Progenitor cell of endocrine pancreas (in vitro differentiated cells): ENCODE data around the gene CLEC18B. TPM values are rescaled to one million over a fixed set of nuclear protein-coding genes. Genes with fewer than 3 reads are reported as not detected.
"Not testable (repeated sequence)": the region's sequence is repeated elsewhere in the genome, so short reads cannot be mapped to it uniquely, and the experiment has no call there.

Source experiments
- DNase-seq: peaks from one replicate; pipeline ENCODE4 v3.0.0; 2021; ENCODE audit warnings: low spot score; ENCODE audit not compliant: unreplicated experiment
- H3K27ac Mint-ChIP-seq: 2 replicates; pipeline ENCODE4 v1.8.0; 2021; ENCODE audit warnings: mild to moderate bottlenecking, moderate library complexity, mixed read lengths
- H3K27me3 Mint-ChIP-seq: 2 replicates; pipeline ENCODE4 v1.8.0; 2021; ENCODE audit warnings: mixed read lengths
- H3K36me3 Mint-ChIP-seq: 2 replicates; pipeline ENCODE4 v1.8.0; 2022; ENCODE audit warnings: mixed read lengths; ENCODE audit not compliant: insufficient read depth
- H3K4me1 Mint-ChIP-seq: 2 replicates; pipeline ENCODE4 v1.8.0; 2021; ENCODE audit warnings: low read depth, mixed read lengths
- H3K4me3 Mint-ChIP-seq: 2 replicates; pipeline ENCODE4 v1.8.0; 2021; ENCODE audit warnings: low read depth, mild to moderate bottlenecking, moderate library complexity, mixed read lengths
- H3K9me3 Mint-ChIP-seq: 2 replicates; pipeline ENCODE4 v1.8.0; 2021; ENCODE audit warnings: low read depth, mixed read lengths
- CTCF ChIP-seq: fragments of 200-600 bp; sonication (generic); IDR thresholded peaks from one replicate; pipeline ENCODE4 v1.5.0; 2021; ENCODE audit warnings: antibody characterized with exemption, mild to moderate bottlenecking; ENCODE audit not compliant: unreplicated experiment
- total RNA-seq: library from RNA; stranded (reverse); gene quantifications from 2 replicates; pipeline ENCODE4 v1.2.1, GENCODE V29; 2021

The CLEC18B gene
- total RNA-seq, 1 donor from 2014 or later = 3.0 TPM

DNA sequence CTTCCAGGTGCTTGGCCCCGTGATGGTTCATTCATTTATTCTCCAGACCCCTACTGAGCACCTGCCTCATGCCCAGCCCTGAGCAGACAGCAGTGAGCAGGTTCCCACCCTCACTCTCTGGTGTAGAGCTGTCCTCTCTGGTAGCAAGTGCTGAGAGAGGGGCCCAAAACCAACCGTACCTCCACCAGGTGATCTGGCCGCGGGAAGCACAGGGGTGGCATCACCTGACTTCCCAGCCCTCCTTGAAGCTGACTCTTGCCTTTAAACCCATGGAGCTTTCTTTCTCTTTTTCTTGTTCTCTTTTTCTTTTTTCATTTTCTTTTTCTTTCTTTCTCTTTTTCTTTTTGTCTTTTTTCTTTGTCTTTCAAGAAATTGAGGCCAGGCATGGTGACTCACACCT is 21.0 kb downstream of the CLEC18B start:
- not testable (repeated sequence) for H3K9me3 Mint-ChIP-seq, H3K4me1 Mint-ChIP-seq, DNase-seq, H3K4me3 Mint-ChIP-seq, H3K36me3 Mint-ChIP-seq, H3K27ac Mint-ChIP-seq, H3K27me3 Mint-ChIP-seq

GRCh38 chr16:74398212-74398895 is 22.9 kb downstream of the CLEC18B start:
- H3K4me3 Mint-ChIP-seq = not testable (repeated sequence)

GRCh38 chr16:74396521-74397017 is 24.7 kb downstream of the CLEC18B start:
- not testable (repeated sequence) for DNase-seq, H3K36me3 Mint-ChIP-seq

More at GRCh38 chr16:74398212-74398895, 22.9 kb downstream of the CLEC18B start:
- not testable (repeated sequence) for H3K27me3 Mint-ChIP-seq, H3K9me3 Mint-ChIP-seq, H3K27ac Mint-ChIP-seq, DNase-seq, H3K36me3 Mint-ChIP-seq, H3K4me1 Mint-ChIP-seq

GRCh38 chr16:74394604-74395003 is 26.7 kb downstream of the CLEC18B start:
- H3K27me3 Mint-ChIP-seq, H3K4me3 Mint-ChIP-seq, DNase-seq, H3K9me3 Mint-ChIP-seq, H3K27ac Mint-ChIP-seq, H3K36me3 Mint-ChIP-seq, H3K4me1 Mint-ChIP-seq: not testable (repeated sequence)

More at GRCh38 chr16:74396521-74397017, 24.7 kb downstream of the CLEC18B start:
- not testable (repeated sequence) for H3K9me3 Mint-ChIP-seq, H3K4me3 Mint-ChIP-seq, H3K4me1 Mint-ChIP-seq, H3K27me3 Mint-ChIP-seq, H3K27ac Mint-ChIP-seq

- not testable (repeated sequence) for H3K4me3 Mint-ChIP-seq
Observed at GRCh38 chr16:74394131-74394530, 27.1 kb downstream of the CLEC18B start.

DNA sequence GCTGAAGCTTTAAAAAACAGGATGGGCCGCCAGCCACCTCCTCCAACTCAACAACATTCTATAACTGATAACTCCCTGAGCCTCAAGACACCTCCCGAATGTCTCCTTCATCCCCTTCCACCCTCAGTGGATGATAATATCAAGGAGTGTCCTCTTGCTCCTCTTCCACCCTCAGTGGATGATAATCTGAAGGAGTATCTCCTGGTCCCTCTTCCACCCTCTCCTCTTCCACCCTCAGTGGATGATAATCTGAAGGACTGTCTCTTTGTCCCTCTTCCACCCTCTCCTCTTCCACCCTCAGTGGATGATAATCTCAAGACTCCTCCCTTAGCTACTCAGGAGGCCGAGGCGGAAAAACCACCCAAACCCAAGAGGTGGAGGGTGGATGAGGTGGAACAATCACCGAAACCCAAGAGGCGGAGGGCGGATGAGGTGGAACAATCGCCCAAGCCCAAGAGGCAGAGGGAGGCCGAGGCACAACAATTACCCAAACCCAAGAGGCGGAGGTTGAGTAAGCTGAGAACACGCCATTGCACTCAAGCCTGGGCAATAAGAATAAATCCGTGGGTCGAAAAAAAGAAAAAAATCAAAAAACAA is 29.7 kb downstream of the CLEC18B start:
- H3K9me3 Mint-ChIP-seq, H3K4me1 Mint-ChIP-seq, H3K4me3 Mint-ChIP-seq, H3K27ac Mint-ChIP-seq, H3K36me3 Mint-ChIP-seq, DNase-seq, H3K27me3 Mint-ChIP-seq: not testable (repeated sequence)

More at GRCh38 chr16:74394131-74394530, 27.1 kb downstream of the CLEC18B start:
- not testable (repeated sequence) for H3K9me3 Mint-ChIP-seq, H3K4me1 Mint-ChIP-seq, DNase-seq, H3K36me3 Mint-ChIP-seq, H3K27ac Mint-ChIP-seq, H3K27me3 Mint-ChIP-seq

GRCh38 chr16:74382339-74383034 is 38.8 kb downstream of the CLEC18B start:
- H3K4me3 Mint-ChIP-seq, H3K36me3 Mint-ChIP-seq, DNase-seq, H3K4me1 Mint-ChIP-seq, H3K9me3 Mint-ChIP-seq, H3K27me3 Mint-ChIP-seq, H3K27ac Mint-ChIP-seq: not testable (repeated sequence)

DNA sequence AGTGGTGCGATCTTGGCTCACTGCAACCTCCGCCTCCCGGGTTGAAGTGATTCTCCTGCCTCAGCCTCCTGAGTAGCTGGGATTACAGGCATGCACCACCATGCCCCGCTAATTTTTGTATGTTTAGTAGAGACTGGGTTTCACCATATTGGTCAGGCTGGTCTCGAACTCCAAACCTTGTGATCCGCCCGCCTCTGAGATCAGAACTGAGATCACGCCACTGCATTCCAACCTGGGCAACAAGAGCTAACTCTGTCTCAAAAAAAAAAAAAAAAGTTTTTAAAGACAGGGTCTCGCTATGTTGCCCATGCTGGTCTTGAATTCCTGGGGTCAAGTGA is 47.5 kb downstream of the CLEC18B start:
- not testable (repeated sequence) for H3K36me3 Mint-ChIP-seq, H3K4me3 Mint-ChIP-seq, DNase-seq, H3K9me3 Mint-ChIP-seq, H3K27me3 Mint-ChIP-seq, H3K27ac Mint-ChIP-seq, H3K4me1 Mint-ChIP-seq

- Mint-ChIP-seq H3K36me3 (no peaks in the 10 kb centered on the region), H3K27me3 (no peaks in the 10 kb centered on the region), H3K27ac (peak overlapping the region; percentile 16), H3K4me1 (no peaks in the 10 kb centered on the region), H3K4me3 (no peak overlapping the region), H3K9me3 (no peaks in the 10 kb centered on the region)
- no peak for TF ChIP-seq CTCF
- DNase-seq = no peak
Observed at GRCh38 chr16:74372953-74373846, 48.1 kb downstream of the CLEC18B start.
